ENCODE measurements around the gene RAD51AP1.
"Not testable (repeated sequence)": the region's sequence is repeated elsewhere in the genome, so short reads cannot be mapped to it uniquely, and the experiment has no call there.

- not testable (repeated sequence) for TF ChIP-seq CTCF (IDR thresholded peaks at IDR 0.05; ENCODE audit: insufficient read depth, low read length); POLR2AphosphoS5 (IDR thresholded peaks at IDR 0.05; ENCODE audit: low read depth); GABPA (IDR thresholded peaks at IDR 0.05; ENCODE audit: low read depth); REST (IDR thresholded peaks at IDR 0.05; ENCODE audit: insufficient replicate concordance, low read depth); SPI1 (IDR thresholded peaks at IDR 0.05; ENCODE audit: borderline replicate concordance, low read depth)
Measured at GRCh38 chr12:4523443-4523842, 15.2 kb upstream of the RAD51AP1 start.

Data from HL-60 (cell line).